ENCODE data around the gene HERC5. TPM values are rescaled to one million over a fixed set of nuclear protein-coding genes. Genes with fewer than 3 reads are reported as not detected.
A peak's percentile ranks its signal among the peaks of the same experiment; 100 is the strongest.
"Not testable (repeated sequence)": the region's sequence is repeated elsewhere in the genome, so short reads cannot be mapped to it uniquely, and the experiment has no call there.

HERC5 gene
- 1 to 10 TPM; 4.8 to 6.6 (median 5.5) TPM for polyA plus RNA-seq (ENCODE audit: insufficient read length in 4 of 4)

DNA sequence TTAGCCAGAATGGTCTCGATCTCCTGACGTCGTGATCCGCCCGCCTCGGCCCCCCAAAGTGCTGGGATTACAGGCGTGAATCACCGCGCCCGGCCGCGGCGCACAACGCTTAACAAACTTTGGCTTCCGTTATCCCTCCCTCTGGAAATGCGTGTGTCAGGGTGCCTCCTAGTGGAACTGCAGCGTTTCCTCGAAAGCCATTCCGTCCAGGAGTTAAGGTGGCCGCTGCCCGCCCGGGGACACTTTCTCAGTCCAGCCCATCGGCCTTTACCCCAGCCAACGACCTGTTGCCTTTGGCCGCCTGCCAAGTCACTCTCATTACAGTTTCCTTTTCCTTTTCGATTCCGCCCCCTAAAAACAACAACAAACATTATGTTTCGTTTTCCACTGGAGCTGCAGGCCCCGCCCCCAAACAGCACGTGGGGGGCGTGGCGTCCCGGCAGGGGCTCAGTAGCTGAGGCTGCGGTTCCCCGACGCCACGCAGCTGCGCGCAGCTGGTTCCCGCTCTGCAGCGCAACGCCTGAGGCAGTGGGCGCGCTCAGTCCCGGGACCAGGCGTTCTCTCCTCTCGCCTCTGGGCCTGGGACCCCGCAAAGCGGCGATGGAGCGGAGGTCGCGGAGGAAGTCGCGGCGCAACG, at the start of gene HERC5:
TSS of gene HERC5 (plus strand) at position 450 of the 637 bp plus-strand sequence. CDS start at position 601, 151 bp downstream.
- DNase-seq (ENCODE audit: low read depth in 4 of 4, low spot score in 3 of 4), result peak; percentile 83 to 86 (median 85)

DNA sequence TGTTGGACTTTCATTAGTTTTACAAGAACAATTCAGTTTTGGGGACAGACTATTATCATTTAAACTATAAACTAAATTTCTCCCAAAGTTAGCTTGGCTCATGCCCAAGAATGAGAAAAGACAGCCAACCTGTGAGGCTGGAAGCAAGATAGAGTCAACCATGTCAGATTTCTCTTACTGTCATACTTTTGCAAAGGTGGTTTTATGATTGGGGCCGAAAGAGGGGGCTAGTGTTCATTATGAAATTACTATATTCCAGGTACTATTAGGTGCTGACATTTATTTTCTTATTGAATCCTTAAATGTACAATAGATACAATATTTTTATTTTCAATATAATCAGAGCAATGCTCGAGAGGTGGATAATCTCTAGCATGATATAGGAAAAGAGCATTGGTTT, 47.7 kb upstream of the HERC5 start:
- DNase-seq (ENCODE audit: low read depth in 4 of 4, low spot score in 3 of 4), result no peak

DNA sequence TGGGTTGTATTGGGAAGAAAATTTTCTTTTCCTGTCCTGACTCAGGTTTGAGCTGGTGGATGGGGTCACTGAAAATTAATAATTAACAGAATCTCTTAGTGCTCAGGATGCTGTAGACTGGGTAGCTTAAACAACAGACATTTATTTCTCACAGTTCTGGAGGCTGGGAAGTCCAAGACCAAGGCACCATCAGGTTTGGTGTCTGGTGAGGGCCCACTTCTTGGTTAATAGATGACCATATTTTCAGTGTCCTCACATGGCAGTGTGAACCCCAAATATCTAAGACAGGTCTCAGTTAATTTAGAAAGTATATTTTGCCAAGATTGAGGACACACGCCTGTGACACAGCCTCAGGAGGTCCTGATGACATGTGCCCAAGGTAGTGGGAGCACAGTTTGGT, 47.1 kb upstream of the HERC5 start:
- DNase-seq (ENCODE audit: low read depth in 4 of 4, low spot score in 3 of 4), result no peak

DNA sequence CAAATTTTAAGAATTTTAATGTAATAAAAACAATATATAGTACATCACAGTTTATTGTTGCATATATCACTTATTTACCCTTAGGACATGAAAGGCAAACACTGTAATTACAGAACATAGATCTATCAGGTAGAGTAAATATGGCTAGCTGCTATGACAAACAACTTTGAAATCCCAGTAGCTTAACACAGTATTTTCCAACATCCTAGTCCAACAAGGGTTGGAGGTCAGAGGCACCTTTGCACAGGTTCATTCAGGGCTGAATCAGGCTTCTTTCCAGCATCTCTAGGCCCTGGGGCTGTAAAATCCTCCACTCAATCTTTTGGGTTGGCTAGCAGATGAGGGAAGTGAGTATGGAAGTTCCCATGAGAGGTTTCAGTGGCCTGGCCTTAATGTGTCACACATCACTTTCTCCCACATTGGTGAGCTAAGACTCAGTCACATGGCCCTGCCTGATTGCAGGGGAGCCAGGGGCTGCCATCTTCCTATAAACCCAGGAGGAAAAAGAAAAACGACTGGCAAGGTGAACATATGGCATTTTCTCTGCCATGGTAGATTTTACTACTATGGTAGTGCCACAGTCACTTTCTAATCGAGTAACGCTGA, 45.3 kb upstream of the HERC5 start:
- DNase-seq (ENCODE audit: low read depth in 4 of 4, low spot score in 3 of 4), result no peak

GRCh38 chr4:88413801-88414200, 43.1 kb upstream of the HERC5 start:
- no peak for DNase-seq (ENCODE audit: low read depth in 4 of 4, low spot score in 3 of 4)

- no peak for DNase-seq (ENCODE audit: low read depth in 4 of 4, low spot score in 3 of 4)
Measured at GRCh38 chr4:88414755-88415154, 42.2 kb upstream of the HERC5 start.

- no peak for DNase-seq (ENCODE audit: low read depth in 4 of 4, low spot score in 3 of 4)
Measured at GRCh38 chr4:88415982-88416381, 40.9 kb upstream of the HERC5 start.

GRCh38 chr4:88418411-88418810, 38.5 kb upstream of the HERC5 start:
- no peak for DNase-seq (ENCODE audit: low read depth in 4 of 4, low spot score in 3 of 4)

DNA sequence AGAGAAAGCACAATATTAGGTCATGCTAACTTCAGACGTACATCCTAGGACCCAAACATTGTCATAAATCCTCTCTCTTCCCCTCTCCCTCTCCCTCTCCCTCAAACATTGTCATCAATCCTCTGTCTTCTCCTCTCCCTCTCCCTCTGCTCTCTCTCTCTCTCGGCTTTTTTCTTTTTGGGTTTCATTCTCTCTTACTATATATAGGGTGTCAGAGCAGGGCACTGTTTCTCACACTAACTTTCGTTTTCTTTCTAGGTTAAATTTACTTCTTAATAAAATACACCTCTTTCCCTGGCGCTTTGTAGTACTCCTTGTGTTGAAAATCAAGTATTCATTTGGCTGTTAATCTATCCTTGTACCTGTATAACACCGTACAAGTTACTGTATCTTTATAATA, 37.0 kb upstream of the HERC5 start:
- DNase-seq (ENCODE audit: low read depth in 4 of 4, low spot score in 3 of 4), result no peak

DNA sequence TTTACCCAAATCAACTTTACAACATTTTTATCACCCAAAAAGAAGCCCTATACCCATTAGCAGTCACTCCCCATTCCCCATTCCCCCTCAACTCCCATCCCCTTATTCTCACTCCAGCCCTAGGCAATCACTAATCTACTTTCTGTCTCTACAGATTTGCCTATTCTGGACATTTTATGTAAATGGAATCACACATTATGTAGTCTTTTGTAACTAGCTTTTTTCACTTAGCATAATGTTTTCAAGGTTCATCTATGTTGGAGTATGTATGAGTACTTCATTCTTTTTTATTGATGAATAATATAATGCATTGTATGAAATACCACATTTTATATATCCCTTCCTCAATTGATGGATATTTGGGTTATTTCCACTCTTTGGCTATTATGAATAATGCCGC, 36.1 kb upstream of the HERC5 start:
- DNase-seq (ENCODE audit: low read depth in 4 of 4, low spot score in 3 of 4), result no peak

- DNase-seq (ENCODE audit: low read depth in 4 of 4, low spot score in 3 of 4), result no peak
Measured at GRCh38 chr4:88422403-88422802, 34.5 kb upstream of the HERC5 start.

- DNase-seq (ENCODE audit: low read depth in 4 of 4, low spot score in 3 of 4), result no peak
Measured at GRCh38 chr4:88429401-88429800, 27.5 kb upstream of the HERC5 start.

GRCh38 chr4:88435987-88436693, 20.8 kb upstream of the HERC5 start:
- no peak for DNase-seq (ENCODE audit: low read depth in 4 of 4, low spot score in 3 of 4)

DNA sequence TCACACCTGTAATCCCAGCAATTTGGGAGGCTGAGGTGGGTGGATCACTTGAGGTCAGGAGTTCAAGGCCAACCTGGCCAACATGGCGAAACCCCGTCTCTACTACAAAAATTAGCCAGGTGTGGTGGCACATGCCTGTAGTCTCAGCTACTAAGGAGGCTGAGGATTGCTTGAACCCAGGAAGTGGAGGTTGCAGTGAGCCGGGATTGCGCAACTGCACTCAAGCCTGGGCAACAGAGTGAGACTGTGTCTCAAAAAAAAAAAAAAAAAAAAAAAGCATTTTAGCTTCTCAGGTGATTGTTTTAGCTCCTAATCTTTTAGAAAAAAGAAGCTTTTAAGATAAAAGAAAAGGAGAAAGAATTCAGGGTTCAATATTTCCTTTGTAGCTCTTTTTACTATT, 19.0 kb upstream of the HERC5 start:
- DNase-seq (ENCODE audit: low read depth in 4 of 4, low spot score in 3 of 4), result not testable (repeated sequence)

GRCh38 chr4:88439161-88439760, 17.7 kb upstream of the HERC5 start:
- DNase-seq (ENCODE audit: low read depth in 4 of 4, low spot score in 3 of 4), result no peak

DNA sequence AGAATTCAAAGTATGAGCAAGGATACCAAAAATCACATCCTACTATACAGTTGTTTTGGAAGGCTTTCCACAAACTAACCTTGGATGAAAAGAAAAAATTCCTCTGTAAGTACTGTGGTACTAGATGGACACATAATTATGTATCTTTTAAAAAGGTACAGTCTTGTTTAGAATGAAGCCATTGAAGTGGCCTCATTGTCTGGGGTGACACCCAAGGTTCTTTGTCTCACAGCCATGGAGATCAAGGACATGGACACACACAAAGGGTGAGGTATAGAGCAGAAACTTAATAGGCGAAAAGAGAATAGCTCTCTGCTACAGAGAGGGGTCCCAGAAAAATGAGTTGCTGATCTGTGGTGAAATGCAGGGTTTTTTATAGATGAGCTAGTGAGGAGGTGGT, 16.8 kb upstream of the HERC5 start:
- DNase-seq (ENCODE audit: low read depth in 4 of 4, low spot score in 3 of 4), result no peak

GRCh38 chr4:88441696-88442095, 15.2 kb upstream of the HERC5 start:
- no peak for DNase-seq (ENCODE audit: low read depth in 4 of 4, low spot score in 3 of 4)

DNA sequence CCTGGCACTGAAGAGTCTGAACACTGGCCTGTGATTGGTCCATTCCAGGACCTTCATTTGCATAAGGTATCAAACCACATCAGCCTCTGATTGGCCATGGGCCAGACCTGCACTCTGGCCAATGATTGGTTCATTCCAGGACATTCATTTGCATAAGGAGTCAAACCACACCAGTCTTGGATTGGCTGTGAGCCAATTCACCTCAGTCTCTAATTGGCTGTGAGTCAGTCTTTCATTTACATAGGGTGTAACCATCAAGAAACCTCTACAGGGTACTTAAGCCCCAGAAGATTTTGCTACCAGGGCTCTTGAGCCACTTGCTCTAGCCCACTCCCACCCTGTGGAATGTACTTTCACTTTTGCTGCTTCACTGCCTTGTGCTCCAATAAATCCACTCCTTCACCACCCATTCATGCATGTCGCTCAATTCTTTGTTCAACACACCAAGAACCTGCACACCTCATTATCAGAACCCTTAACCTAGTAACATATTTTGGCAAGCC, 14.2 kb upstream of the HERC5 start:
- no peak for DNase-seq (ENCODE audit: low read depth in 4 of 4, low spot score in 3 of 4)

GRCh38 chr4:88443486-88443885, 13.4 kb upstream of the HERC5 start:
- no peak for DNase-seq (ENCODE audit: low read depth in 4 of 4, low spot score in 3 of 4)

- no peak for DNase-seq (ENCODE audit: low read depth in 4 of 4, low spot score in 3 of 4)
Measured at GRCh38 chr4:88445252-88445651, 11.7 kb upstream of the HERC5 start.

GRCh38 chr4:88446124-88446523, 10.8 kb upstream of the HERC5 start:
- no peak for DNase-seq (ENCODE audit: low read depth in 4 of 4, low spot score in 3 of 4)
